NCI-H128 (cell line): ENCODE data around the gene CD164.
"Not testable (repeated sequence)": the region's sequence is repeated elsewhere in the genome, so short reads cannot be mapped to it uniquely, and the experiment has no call there.

Source experiments
- DNase-seq: peaks from one replicate; lab custom pipeline; 2025; ENCODE audit not compliant: unreplicated experiment; lab: John Stamatoyannopoulos, UW

CD164 gene

DNA sequence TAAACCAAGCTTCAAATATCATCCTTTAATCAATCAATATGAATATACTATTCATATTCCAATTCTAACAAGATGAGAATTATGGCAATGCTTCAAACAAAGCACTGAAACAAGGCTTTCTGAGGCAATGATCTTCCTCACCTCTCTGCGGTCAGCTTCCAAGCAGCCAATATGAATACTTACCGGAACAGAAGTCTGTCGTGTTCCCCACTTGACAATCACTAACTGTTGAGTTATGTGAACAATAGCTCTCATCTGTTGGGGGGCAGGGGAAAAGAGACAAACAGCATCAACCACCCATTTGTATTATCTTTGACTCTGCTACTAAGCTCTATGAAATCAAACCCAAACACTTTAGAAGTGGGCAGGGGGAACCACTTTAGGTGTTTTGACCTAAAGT lies 4.5 kb downstream of the CD164 start:
- no peak for DNase-seq

- DNase-seq = no peak
Observed at GRCh38 chr6:109374326-109374892, 7.9 kb downstream of the CD164 start.

- DNase-seq = no peak
Observed at GRCh38 chr6:109373762-109374161, 8.5 kb downstream of the CD164 start.

DNA sequence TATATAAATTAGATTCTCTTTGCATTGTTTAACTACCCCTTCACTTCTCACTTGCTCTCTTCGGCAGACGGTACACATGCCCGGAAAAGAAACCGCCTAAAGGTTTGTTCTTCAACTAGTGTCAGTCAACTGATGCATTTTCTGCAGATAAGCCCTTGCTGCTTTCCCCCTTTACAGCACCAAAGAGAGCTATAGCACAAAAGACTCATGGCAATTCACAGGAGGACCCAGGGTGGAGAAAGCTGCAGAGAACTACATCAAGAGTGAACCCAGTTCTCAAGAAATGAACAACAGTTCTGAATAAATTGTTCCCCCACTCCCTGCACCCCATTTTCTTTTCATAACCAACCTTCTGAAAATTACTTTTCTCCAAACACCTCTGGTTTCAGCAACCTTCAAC lies 8.9 kb downstream of the CD164 start:
- DNase-seq = no peak

DNA sequence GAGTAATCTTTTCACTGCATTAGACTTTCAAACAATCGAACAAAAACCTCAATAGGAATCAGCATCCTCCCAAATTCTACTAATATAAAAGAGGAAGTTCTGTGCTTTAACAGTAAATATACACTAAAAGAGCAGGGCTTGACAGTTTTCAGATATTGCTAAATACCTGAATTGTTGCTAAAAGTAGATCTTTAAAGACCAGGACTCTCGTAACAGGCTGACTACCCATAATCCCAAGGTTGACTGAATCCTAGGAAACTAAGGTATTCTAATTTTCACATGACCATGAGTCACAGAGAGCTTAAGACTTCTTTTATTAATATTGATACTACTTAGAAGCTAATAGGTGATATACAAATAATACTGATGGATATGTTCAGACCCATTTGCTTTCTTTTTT lies 10.1 kb downstream of the CD164 start:
- no peak for DNase-seq

GRCh38 chr6:109370792-109371191 lies 11.5 kb downstream of the CD164 start:
- no peak for DNase-seq

DNA sequence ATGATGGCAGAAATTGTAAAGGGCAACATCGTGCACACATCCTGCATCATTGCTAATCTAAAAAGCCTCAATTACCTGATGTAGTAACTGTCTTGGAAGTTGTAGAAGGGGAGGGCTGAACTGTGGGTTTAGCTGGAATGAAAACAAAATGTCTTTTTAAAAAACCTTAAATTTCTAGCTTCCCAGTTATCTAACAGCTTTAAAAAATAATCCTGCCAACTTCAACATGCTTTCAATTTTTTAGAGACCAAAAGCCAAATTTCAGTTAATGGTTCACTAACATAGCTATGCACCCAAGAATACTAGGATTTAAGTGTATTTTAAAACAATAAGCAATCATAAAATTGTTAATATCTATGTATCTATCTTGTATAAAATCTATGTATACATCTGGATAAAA lies 11.9 kb downstream of the CD164 start:
- DNase-seq = no peak

- DNase-seq = no peak
Observed at GRCh38 chr6:109369728-109370127, 12.5 kb downstream of the CD164 start.

DNA sequence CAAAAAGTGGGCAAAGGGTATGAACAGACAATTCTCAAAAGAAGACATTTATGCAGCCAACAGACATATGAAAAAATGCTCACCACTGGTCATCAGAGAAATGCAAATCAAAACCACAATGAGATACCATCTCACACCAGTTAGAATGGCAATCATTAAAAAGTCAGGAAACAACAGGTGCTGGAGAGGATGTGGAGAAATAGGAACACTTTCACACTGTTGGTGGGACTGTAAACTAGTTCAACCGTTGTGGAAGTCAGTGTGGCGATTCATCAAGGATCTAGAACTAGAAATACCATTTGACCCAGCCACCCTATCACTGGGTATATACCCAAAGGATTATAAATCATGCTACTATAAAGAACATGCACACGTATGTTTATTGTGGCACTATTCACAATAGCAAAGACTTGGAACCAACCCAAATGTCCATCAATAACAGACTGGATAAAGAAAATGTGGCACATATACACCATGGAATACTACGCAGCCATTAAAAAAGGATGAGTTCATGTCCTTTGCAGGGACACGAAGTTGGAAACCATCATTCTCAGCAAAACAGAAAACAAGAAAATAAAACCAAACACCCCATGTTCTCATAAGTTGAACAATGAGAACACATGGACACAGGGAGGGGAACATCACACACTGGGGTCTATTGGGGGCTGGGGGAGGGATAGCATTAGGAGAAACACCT lies 17.7 kb downstream of the CD164 start:
- DNase-seq = not testable (repeated sequence)

DNA sequence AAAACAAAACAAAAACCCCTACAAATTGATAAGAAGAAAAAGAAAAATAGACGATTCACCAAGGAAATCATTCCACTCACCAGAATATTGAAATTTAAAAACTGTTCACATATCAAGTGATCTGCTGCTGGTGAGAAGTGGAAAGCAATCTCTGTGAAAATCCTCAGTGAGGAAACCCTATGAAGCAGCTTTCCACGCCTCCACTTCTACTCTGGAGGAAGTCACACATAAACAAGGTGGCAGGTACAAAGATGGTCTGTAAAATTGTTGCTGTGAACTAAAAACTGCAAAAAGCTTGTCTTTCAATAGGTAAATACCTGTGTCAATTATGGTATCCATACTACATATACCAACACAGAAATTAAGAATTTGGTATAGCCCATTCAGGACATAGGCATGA lies 18.5 kb downstream of the CD164 start:
- no peak for DNase-seq

GRCh38 chr6:109362102-109362884 lies 20.0 kb downstream of the CD164 start:
- no peak for DNase-seq

- DNase-seq = no peak
Observed at GRCh38 chr6:109360791-109361190, 21.5 kb downstream of the CD164 start.

DNA sequence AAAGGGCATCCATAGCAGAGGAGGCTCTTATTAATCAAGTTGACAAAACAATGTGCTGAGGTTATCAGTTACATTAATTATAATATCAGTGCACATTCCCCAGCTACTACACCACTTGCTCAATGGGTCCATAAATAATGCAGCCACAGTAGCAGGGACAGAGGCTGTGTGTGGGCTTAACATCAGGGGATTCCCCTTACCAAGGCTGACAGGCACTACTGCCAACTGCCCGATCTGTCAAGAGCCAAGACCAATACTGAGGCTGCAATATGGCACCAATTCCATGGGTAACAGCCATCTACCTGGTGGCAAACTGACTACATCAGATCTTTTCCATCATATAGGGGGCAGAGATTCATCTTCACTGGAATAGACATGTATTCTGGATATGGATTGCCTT lies 22.0 kb downstream of the CD164 start:
- DNase-seq = no peak

GRCh38 chr6:109359248-109359647 lies 23.0 kb downstream of the CD164 start:
- no peak for DNase-seq

DNA sequence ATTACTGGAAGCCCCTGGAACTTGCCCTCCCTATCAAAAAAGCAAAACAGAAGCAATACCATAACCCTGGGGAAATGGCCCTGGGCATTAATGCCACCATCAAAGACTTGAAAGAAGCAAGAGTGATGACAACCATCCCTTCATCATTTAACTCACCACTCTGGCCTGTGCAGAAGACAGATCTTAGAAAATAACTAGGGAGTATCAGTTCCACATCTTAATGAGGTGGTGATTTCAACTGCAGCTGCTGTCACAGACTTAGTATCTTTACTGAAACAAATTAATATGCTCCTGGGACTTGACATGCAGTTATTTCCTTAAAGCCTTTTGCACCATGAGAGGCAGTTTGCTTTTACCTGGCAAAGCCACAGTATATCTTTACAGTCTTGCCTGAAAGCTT lies 24.1 kb downstream of the CD164 start:
- DNase-seq = no peak

DNA sequence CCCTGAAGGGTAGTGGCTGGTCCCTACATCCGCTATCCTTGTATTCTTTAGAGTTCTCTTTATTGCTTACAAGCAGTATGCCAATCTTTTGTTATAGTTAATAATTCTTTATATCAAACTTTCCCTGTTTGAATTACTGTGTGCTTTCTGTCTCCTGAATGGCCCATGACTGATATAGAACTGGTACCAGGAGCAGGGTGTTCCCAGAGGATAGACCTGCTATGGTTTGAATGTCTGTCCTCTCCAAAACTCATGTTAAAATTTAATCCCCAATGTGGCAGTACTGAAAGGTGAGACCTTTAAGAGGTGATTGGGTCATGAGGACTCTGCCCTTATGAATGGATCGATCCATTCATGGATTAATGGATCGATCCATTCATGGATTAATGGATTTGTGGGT lies 26.0 kb downstream of the CD164 start:
- DNase-seq = no peak

- no peak for DNase-seq
Observed at GRCh38 chr6:109351231-109352130, 30.8 kb downstream of the CD164 start.

- no peak for DNase-seq
Observed at GRCh38 chr6:109349419-109349987, 32.8 kb downstream of the CD164 start.

GRCh38 chr6:109348226-109348625 lies 34.0 kb downstream of the CD164 start:
- no peak for DNase-seq

GRCh38 chr6:109347779-109348178 lies 34.5 kb downstream of the CD164 start:
- no peak for DNase-seq

GRCh38 chr6:109345986-109346385 lies 36.3 kb downstream of the CD164 start:
- no peak for DNase-seq
